MM.1S (cell line): Measurements from ENCODE around the gene SLC37A2.

Experiments used
- DNase-seq: peaks from one replicate; pipeline ENCODE4 v3.0.0-alpha.2; 2015
- H2AFZ ChIP-seq: fragments of 300-600 bp; sonication (generic); 2 replicates; pipeline ENCODE4 v1.6.0; 2016; ENCODE audit warnings: antibody characterized with exemption, low read length
- H3F3A ChIP-seq: fragments of 300-600 bp; sonication (generic); 2 replicates; pipeline ENCODE4 v1.6.1; 2016; ENCODE audit warnings: mild to moderate bottlenecking, antibody characterized with exemption, low read length, moderate library complexity, mixed read lengths; ENCODE audit not compliant: insufficient read depth
- H3K27ac ChIP-seq: fragments of 300-600 bp; sonication (generic); 2 replicates; pipeline ENCODE4 v1.5.1; 2016; ENCODE audit warnings: mild to moderate bottlenecking, low read length
- H3K27me3 ChIP-seq: fragments of 300-600 bp; sonication (generic); replicated peaks from 2 replicates; pipeline ENCODE4 v1.6.0; 2016; ENCODE audit warnings: low read length; ENCODE audit not compliant: insufficient read depth
- H3K36me3 ChIP-seq: fragments of 300-600 bp; sonication (generic); replicated peaks from 2 replicates; pipeline ENCODE4 v1.6.1; 2016; ENCODE audit warnings: mild to moderate bottlenecking, low read length, mixed read lengths; ENCODE audit not compliant: insufficient read depth
- H3K4me1 ChIP-seq: fragments of 300-600 bp; sonication (generic); 2 replicates; pipeline ENCODE4 v1.6.1; 2016; ENCODE audit warnings: low read length, mixed read lengths
- H3K4me2 ChIP-seq: fragments of 300-600 bp; sonication (generic); 2 replicates; pipeline ENCODE4 v1.6.0; 2016; ENCODE audit warnings: low read depth, low read length
- H3K4me3 ChIP-seq: fragments of 300-600 bp; sonication (generic); 2 replicates; pipeline ENCODE4 v1.5.1; 2016; ENCODE audit warnings: low read length, mixed read lengths
- H3K79me2 ChIP-seq: fragments of 300-600 bp; sonication (generic); 2 replicates; pipeline ENCODE4 v1.6.1; 2016; ENCODE audit warnings: mixed run types, low read length, mixed read lengths
- H3K9ac ChIP-seq: fragments of 300-600 bp; sonication (generic); 2 replicates; pipeline ENCODE4 v1.6.1; 2016; ENCODE audit warnings: low read length, mixed read lengths
- H3K9me2 ChIP-seq: fragments of 300-600 bp; sonication (generic); replicated peaks from 2 replicates; pipeline ENCODE4 v1.6.1; 2016; ENCODE audit warnings: mild to moderate bottlenecking, low read length, mixed read lengths; ENCODE audit not compliant: insufficient read depth
- H3K9me3 ChIP-seq: fragments of 300-600 bp; sonication (generic); replicated peaks from 2 replicates; pipeline ENCODE4 v1.6.1; 2016; ENCODE audit warnings: mild to moderate bottlenecking, low read length, mixed read lengths; ENCODE audit not compliant: insufficient read depth
- H4K20me1 ChIP-seq: fragments of 300-600 bp; sonication (generic); 2 replicates; pipeline ENCODE4 v1.6.1; 2016; ENCODE audit warnings: mild to moderate bottlenecking, low read length, moderate library complexity, mixed read lengths; ENCODE audit not compliant: insufficient read depth
- EZH2 ChIP-seq: fragments of 300-600 bp; sonication (generic); optimal IDR thresholded peaks from 2 replicates; pipeline ENCODE3; 2017; ENCODE audit warnings: low read depth, mild to moderate bottlenecking, antibody characterized with exemption, low read length, mixed read lengths
- EZH2phosphoT487 ChIP-seq: fragments of 300-600 bp; sonication (generic); IDR thresholded peaks from 2 replicates; pipeline ENCODE4 v1.6.1; 2018; ENCODE audit warnings: antibody characterized with exemption, low read length
- TF ChIP-seq, protein P1 (sequence below): fragments of 300-600 bp; sonication (generic); IDR thresholded peaks from 2 replicates; pipeline ENCODE4 v1.5.1; 2016; ENCODE audit warnings: antibody characterized with exemption, low read length, mixed read lengths

The SLC37A2 gene

DNA sequence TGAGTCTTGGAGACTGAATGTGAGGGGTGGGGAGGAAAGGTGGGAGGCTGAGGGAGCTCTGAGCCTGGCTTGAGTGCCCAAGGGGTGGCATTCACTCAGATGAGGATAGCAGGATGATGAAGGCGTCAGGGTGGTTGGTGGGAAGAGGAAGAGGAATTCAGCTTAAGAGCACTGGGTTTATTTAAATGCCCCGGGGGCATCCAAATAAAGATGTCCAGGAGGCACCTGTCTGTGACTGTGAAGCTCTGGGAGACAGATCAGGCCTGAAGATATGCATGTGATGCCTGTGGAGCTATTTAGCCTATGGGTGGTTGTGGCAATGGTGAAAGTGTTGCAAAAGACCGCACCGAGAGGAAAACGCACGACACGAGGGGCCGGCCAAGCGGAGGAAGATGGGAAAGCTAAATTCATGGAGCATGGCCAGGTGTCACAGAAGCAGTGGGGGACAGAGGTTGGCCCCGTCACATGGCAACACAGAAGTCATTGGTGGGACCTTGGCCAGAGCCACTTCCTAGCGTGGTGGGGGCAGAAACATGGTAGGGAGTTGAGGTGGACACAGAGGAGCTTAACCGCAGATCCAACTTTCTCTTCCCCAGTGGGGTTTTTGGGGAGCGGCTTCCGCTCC lies 15.5 kb downstream of the SLC37A2 start:
- TF ChIP-seq EZH2 (no peak), EZH2phosphoT487 (no peak)
- TF ChIP-seq, protein P1, sequence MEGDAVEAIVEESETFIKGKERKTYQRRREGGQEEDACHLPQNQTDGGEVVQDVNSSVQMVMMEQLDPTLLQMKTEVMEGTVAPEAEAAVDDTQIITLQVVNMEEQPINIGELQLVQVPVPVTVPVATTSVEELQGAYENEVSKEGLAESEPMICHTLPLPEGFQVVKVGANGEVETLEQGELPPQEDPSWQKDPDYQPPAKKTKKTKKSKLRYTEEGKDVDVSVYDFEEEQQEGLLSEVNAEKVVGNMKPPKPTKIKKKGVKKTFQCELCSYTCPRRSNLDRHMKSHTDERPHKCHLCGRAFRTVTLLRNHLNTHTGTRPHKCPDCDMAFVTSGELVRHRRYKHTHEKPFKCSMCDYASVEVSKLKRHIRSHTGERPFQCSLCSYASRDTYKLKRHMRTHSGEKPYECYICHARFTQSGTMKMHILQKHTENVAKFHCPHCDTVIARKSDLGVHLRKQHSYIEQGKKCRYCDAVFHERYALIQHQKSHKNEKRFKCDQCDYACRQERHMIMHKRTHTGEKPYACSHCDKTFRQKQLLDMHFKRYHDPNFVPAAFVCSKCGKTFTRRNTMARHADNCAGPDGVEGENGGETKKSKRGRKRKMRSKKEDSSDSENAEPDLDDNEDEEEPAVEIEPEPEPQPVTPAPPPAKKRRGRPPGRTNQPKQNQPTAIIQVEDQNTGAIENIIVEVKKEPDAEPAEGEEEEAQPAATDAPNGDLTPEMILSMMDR, result no peak
- DNase-seq, result no peak
- no peaks in the 10 kb centered on the region for H3K4me1 ChIP-seq
- H3K4me3 ChIP-seq, result no peak overlapping the region
- H2AFZ ChIP-seq, result no peak overlapping the region
- no peaks in the 10 kb centered on the region for H3F3A ChIP-seq
- H3K9me3 ChIP-seq, result no peaks in the 10 kb centered on the region
- H3K4me2 ChIP-seq, result no peak overlapping the region
- H3K27me3 ChIP-seq, result no peaks in the 10 kb centered on the region
- no peaks in the 10 kb centered on the region for H4K20me1 ChIP-seq
- no peaks in the 10 kb centered on the region for H3K9me2 ChIP-seq
- H3K79me2 ChIP-seq, result no peaks in the 10 kb centered on the region
- no peaks in the 10 kb centered on the region for H3K36me3 ChIP-seq
- H3K27ac ChIP-seq, result no peak overlapping the region
- H3K9ac ChIP-seq, result no peak overlapping the region

DNA sequence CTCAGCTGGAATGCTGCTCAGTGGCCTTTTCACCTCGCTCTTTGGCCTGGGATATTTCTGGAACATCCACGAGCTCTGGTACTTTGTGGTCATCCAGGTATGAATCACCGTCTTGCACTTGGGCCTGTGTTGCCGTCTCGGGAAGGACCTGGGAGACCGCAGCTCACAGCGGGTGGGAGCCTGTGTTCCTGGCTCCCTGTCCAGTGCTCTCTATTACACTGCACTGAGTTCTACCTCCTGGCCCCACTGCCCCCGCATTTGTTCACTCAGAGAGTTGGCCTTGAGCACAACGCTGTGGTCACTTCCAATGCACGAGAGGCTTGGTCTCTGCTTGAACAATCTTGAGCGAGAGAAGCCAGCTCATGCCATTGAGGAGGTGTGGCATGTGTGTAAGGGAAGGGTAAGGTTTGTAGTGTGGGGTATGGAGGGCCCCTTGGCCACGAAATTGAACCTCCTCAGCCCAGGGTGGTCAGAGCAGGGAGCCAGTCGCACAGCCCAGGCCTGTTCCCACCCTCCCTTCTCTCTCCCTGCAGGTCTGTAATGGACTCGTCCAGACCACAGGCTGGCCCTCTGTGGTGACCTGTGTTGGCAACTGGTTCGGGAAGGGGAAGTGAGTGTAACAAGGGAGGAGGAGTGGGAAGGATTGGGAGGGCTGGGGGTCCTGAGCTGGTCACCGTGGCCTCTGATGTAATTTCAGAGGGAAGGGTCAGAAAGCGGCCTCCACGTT lies 16.2 kb downstream of the SLC37A2 start:
- no peaks in the 10 kb centered on the region for H3K79me2 ChIP-seq
- DNase-seq, result no peak
- no peaks in the 10 kb centered on the region for H4K20me1 ChIP-seq
- no peaks in the 10 kb centered on the region for H3K4me1 ChIP-seq
- no peak overlapping the region for H2AFZ ChIP-seq
- no peaks in the 10 kb centered on the region for H3F3A ChIP-seq
- H3K9me2 ChIP-seq, result no peaks in the 10 kb centered on the region
- no peak overlapping the region for H3K9ac ChIP-seq
- H3K27me3 ChIP-seq, result no peaks in the 10 kb centered on the region
- H3K9me3 ChIP-seq, result no peaks in the 10 kb centered on the region
- H3K4me3 ChIP-seq, result no peak overlapping the region
- no peak overlapping the region for H3K4me2 ChIP-seq
- no peaks in the 10 kb centered on the region for H3K36me3 ChIP-seq
- TF ChIP-seq, protein P1, result no peak
- no peak for TF ChIP-seq EZH2
- no peak overlapping the region for H3K27ac ChIP-seq

DNA sequence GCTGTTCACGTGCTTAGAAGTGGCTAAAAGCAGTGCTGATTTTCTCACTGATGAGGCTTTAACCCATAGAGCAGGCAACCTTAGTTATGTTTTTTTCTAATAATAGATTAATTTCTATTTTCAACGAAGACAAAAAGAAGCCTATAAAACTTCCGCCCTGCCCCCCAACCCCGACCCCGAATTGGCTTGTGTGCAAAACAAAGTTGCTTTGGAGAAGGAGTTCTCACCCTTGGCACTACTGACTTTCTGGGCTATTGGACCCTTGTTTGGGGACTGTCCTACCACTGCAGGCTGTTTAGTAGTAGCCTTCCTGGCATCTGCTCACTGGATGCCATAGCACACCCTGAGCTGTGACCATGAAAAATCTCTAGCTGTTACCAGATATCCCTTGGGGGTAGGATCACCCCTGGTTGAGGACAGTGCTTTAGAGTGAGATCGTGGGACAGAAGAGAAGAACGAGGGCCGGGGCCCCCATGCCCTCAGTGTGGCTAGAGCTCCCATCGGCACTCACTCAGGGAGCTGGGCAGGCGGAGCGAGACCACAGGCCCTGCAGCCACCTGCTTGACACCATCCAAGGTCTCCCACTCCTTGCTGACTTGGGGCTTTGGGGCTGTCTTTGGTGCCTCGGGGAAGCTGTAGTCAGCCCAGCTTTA lies 16.9 kb downstream of the SLC37A2 start:
- Histone ChIP-seq H3F3A (no peaks in the 10 kb centered on the region), H2AFZ (no peak overlapping the region), H4K20me1 (no peaks in the 10 kb centered on the region), H3K4me2 (no peak overlapping the region), H3K27me3 (no peaks in the 10 kb centered on the region), H3K79me2 (no peaks in the 10 kb centered on the region), H3K4me3 (no peak overlapping the region), H3K4me1 (no peaks in the 10 kb centered on the region), H3K36me3 (no peaks in the 10 kb centered on the region), H3K9ac (no peak overlapping the region), H3K27ac (no peak overlapping the region), H3K9me2 (no peaks in the 10 kb centered on the region), H3K9me3 (no peaks in the 10 kb centered on the region)
- TF ChIP-seq EZH2, result no peak
- no peak for DNase-seq
